Measurements from ENCODE around the gene PFN1. TPM values are rescaled to one million over a fixed set of nuclear protein-coding genes. Genes with fewer than 3 reads are reported as not detected.

Gene PFN1
- total RNA-seq, 4 donors from 2014 or later: 479 to 709 (median 540) TPM

DNA sequence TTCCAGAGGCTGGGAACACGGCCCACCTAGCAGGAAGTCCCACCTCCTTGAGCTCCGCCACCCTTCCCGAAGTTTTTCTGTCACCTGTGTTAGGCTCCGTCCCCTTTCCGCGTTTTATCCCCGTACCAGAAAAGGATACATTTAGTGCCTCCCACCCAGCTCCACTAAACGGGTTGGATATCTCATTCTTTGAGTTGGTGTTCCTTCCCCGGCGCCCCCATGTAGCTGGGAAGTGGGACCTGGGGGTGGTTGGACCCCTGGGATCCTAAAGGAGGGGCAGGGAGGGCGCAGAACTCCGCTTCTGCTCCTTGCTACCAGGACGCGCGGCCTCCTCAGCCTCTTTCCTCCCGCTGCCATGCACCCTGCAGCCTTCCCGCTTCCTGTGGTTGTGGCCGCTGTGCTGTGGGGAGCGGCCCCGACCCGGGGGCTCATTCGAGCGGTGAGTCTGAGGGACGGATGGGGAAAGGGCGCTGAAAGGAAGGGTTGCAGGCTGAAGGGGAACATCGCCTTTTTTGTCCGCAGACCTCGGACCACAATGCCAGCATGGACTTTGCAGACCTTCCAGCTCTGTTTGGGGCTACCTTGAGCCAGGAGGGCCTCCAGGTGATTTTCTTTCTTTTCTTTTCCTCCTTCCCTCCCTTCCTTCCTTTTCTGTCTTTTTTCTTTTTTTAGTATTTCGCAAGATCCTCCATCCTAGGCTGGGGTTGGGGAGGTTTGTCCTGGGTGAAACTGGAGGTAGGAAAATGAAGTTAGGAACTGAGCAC is 7.6 kb downstream of the PFN1 start:
- TF ChIP-seq, protein P1, sequence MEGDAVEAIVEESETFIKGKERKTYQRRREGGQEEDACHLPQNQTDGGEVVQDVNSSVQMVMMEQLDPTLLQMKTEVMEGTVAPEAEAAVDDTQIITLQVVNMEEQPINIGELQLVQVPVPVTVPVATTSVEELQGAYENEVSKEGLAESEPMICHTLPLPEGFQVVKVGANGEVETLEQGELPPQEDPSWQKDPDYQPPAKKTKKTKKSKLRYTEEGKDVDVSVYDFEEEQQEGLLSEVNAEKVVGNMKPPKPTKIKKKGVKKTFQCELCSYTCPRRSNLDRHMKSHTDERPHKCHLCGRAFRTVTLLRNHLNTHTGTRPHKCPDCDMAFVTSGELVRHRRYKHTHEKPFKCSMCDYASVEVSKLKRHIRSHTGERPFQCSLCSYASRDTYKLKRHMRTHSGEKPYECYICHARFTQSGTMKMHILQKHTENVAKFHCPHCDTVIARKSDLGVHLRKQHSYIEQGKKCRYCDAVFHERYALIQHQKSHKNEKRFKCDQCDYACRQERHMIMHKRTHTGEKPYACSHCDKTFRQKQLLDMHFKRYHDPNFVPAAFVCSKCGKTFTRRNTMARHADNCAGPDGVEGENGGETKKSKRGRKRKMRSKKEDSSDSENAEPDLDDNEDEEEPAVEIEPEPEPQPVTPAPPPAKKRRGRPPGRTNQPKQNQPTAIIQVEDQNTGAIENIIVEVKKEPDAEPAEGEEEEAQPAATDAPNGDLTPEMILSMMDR (IDR thresholded peaks at IDR 0.05): no peak
- no peak for TF ChIP-seq POLR2A (IDR thresholded peaks at IDR 0.05)
- intact Hi-C loops (cut with DNase I; ENCODE audit: low total_unique reads): no loop called here
- 1% methylated on average over 27 to 29 of the region's 29 CpGs for WGBS, 2 donors
- H3K4me3 ChIP-seq (ENCODE audit: low read depth, poor library complexity, severe bottlenecking): peak overlapping the region; percentile 81
- peak; percentile 84 to 96 for DNase-seq (ENCODE audit: low spot score in 2 of 2)

DNA sequence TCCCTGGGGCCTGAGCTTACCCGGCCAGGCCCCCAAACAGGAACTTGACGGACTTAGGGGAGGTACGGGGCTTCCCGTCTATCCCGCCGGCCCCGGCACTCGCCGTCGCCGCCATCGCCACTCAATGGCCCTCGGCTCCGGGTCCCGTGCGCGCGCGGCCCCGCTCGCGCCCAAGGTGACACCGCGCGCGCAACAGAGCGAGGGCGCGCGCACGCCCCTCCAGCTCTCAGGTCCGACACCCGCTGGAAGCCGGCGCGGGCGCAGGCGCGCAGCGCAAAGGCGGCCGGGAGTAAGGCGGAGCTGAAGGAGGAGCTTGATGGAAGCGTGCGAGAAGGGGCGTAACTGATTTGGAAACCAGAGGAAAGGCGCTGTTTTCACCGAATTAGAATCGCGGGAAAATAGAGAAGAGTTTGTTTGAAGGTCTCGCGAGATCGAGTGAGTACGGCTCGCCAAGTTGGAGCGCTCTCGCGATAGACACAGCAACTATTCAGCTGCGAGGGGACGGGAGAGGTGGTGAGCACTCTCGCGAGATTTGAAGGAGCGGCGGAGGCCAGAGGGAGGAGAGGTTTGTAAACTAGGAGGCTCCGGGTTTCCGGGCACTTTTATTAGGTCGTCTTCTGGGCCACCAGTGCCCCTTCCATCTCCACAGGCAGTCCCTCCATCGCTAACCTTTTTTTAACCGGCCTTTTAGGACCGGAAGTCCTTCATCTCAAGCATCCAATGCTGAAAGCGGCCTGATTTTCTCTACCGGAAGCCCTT is 8.4 kb downstream of the PFN1 start, which contains the start of the genes RNF167 and SLC25A11:
RNF167 (plus strand) TSS at position 473 of the 759 bp plus-strand sequence. CDS start 642 bp downstream, outside the sequence.
SLC25A11 (minus strand) TSS at position 251 of the 759 bp plus-strand sequence; CDS start at position 115, 136 bp downstream.
- H3K4me3 ChIP-seq (ENCODE audit: low read depth, poor library complexity, severe bottlenecking): peak within 1 kb of the TSS; percentile 81
- peak; percentile 98 to 99 for DNase-seq (ENCODE audit: low spot score in 2 of 2)
- TF ChIP-seq POLR2A (IDR thresholded peaks at IDR 0.05): no peak
- TF ChIP-seq, protein P1 (IDR thresholded peaks at IDR 0.05): no peak
- WGBS, 2 donors: 0% methylated on average over 70 to 72 of the region's 72 CpGs
- intact Hi-C loops (cut with DNase I; ENCODE audit: low total_unique reads): no loop called here

DNA sequence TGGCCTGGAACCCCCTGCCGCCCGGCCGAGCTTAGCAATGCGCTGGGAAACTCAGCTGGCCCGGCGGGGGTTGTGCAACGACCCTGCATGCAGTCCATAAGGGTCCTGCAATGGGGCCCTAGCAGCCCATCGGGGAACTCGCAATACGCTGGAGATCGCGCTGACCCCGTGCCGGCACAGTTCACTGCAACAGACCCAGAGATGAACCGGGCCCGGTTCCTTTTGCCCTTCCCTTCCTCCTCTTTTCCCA is 8.9 kb downstream of the PFN1 start:
- no peak for TF ChIP-seq POLR2A (IDR thresholded peaks at IDR 0.05)
- TF ChIP-seq, protein P1 (IDR thresholded peaks at IDR 0.05): no peak
- DNase-seq (ENCODE audit: low spot score in 2 of 2): peak in 1 of 2 donors; percentile 91
- intact Hi-C loops (cut with DNase I; ENCODE audit: low total_unique reads): no loop called here
- WGBS, 2 donors: 0% methylated on average over 14 to 16 of the region's 16 CpGs
- H3K4me3 ChIP-seq (ENCODE audit: low read depth, poor library complexity, severe bottlenecking): peak overlapping the region; percentile 81

DNA sequence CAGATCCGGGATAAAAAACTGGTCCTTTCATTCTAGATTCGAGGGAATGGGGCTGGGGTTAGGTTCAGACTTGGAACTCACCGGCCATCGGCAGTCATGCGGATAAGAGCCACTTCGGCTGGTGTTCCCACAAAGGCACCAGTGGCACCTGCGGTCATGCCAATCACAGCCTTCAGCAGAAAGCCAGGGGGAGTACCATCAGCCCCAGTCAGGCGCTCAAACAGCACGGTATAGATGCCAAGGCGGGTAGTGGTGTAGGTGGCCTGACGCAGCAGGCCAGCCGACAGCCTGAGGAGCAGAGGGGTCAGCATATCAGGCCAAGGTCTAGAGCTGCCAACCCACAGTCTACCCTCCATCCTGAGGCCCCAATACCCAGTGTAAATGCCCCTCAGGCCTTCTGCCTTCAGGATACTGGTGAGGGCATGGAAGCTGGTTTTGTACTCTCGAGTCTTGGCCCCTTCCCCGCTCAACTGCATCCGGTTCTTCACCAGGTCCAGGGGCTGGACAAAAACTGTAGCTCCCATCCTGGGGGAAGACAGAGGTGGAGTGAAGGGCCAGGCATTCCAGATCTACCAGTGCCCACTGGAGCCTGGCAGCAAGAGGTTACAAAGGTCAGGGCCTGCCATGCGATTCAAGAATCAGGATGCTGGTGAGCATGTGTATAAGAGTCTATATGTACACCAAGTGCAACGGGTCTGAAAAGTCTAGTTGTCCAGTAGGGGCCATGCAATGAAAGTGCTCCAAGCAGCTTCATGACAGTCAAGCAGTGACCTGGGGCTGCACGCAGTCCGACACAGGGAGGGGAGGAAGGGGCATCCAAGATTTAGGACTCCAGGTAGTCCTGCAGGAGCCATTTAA is 9.4 kb downstream of the PFN1 start:
- 55 to 60% methylated on average over 16 to 19 of the region's 19 CpGs for WGBS, 2 donors
- intact Hi-C loops (cut with DNase I; ENCODE audit: low total_unique reads): no loop called here
- peak overlapping the region; percentile 81 for H3K4me3 ChIP-seq (ENCODE audit: low read depth, poor library complexity, severe bottlenecking)
- TF ChIP-seq POLR2A (IDR thresholded peaks at IDR 0.05): no peak
- TF ChIP-seq, protein P1 (IDR thresholded peaks at IDR 0.05): no peak
- no peak for DNase-seq (ENCODE audit: low spot score in 2 of 2)

DNA sequence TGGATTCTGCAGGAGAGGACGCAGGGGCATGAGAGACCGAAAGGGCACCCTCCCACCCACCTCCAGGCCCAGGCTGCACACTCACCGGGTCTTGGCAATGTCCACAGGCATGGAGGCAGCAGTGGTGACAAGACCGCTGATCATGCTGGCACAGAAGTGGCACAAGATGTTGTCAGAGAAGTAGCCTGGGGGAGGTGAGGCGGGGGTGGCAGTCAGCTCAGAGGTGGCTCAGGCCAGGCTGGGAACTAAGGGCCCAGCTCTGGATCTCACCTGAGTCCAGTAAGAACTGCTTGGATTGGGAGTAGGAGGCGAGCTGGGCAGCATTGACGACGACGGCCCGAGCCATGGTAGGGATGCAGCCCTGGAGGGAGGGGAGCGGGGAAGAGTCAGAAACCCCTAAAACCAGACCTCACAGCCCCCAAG is 10.2 kb downstream of the PFN1 start:
- TF ChIP-seq, protein P1 (IDR thresholded peaks at IDR 0.05): no peak
- no peak for TF ChIP-seq POLR2A (IDR thresholded peaks at IDR 0.05)
- intact Hi-C loops (cut with DNase I; ENCODE audit: low total_unique reads): no loop called here
- H3K4me3 ChIP-seq (ENCODE audit: low read depth, poor library complexity, severe bottlenecking): no peak overlapping the region
- WGBS, 2 donors: 83 to 88% methylated on average over 11 of the region's 11 CpGs
- DNase-seq (ENCODE audit: low spot score in 2 of 2): no peak
